ENCODE results near the gene CCDC120.

The CCDC120 gene

GRCh38 chrX:49058794-49059193, at the start of gene CCDC120:
Gene CCDC120 (plus strand): TSS chrX:49058999. CDS start chrX:49062042, 3,043 bp downstream.
- no peak for DNase-seq

GRCh38 chrX:49019050-49019449, 39.7 kb upstream of the CCDC120 start:
- DNase-seq: no peak

- no peak for DNase-seq
These were observed 39.1 kb upstream of the CCDC120 start for GRCh38 chrX:49019599-49020249.

- no peak for DNase-seq
These were observed 28.9 kb upstream of the CCDC120 start for GRCh38 chrX:49029876-49030275.

- DNase-seq: no peak
These were observed 28.5 kb upstream of the CCDC120 start for GRCh38 chrX:49030283-49030682.

- DNase-seq: no peak
These were observed 20.8 kb upstream of the CCDC120 start for GRCh38 chrX:49037883-49038475.

GRCh38 chrX:49039598-49040375, 19.0 kb upstream of the CCDC120 start:
- peak; percentile 80 for DNase-seq

- DNase-seq: no peak
These were observed 18.3 kb upstream of the CCDC120 start for GRCh38 chrX:49040376-49040955.

- peak; percentile 14 for DNase-seq
These were observed 16.8 kb upstream of the CCDC120 start for GRCh38 chrX:49041744-49042580.

GRCh38 chrX:49042581-49043219, 16.1 kb upstream of the CCDC120 start:
- DNase-seq: no peak

GRCh38 chrX:49043220-49043986, 15.4 kb upstream of the CCDC120 start, which contains the start of gene TFE3:
Gene TFE3 (minus strand): TSS chrX:49043357. CDS start chrX:49043226, 131 bp downstream.
- DNase-seq: peak; percentile 99

GRCh38 chrX:49043987-49044281, 14.9 kb upstream of the CCDC120 start:
- DNase-seq: no peak

- peak; percentile 67 for DNase-seq
These were observed 5.4 kb upstream of the CCDC120 start for GRCh38 chrX:49053223-49054072.

GRCh38 chrX:49054073-49054762, 4.6 kb upstream of the CCDC120 start:
- no peak for DNase-seq

GRCh38 chrX:49059201-49059600, 402 bp downstream of the CCDC120 start:
- no peak for DNase-seq

- DNase-seq: no peak
These were observed 884 bp downstream of the CCDC120 start for GRCh38 chrX:49059681-49060085.

GRCh38 chrX:49060914-49061313, 2.1 kb downstream of the CCDC120 start:
- no peak for DNase-seq

GRCh38 chrX:49061490-49061889, 2.7 kb downstream of the CCDC120 start:
- DNase-seq: no peak

- no peak for DNase-seq
These were observed 3.1 kb downstream of the CCDC120 start for GRCh38 chrX:49061916-49062315.

GRCh38 chrX:49063715-49064114, 4.9 kb downstream of the CCDC120 start:
- no peak for DNase-seq
